Coronary artery (tissue), 2 donors: ENCODE data around the gene PPM1B.

Experiments used
- DNase-seq: peaks from one replicate; pipeline ENCODE4 v3.0.0-alpha.2; 2017; ENCODE audit warnings: low spot score
- H3K27ac ChIP-seq, 2 donors: fragments of 200-600 bp; sonication (generic); one replicate each; pipeline ENCODE4 v1.5.1; 2016 to 2019
- H3K4me3 ChIP-seq: fragments of 200-600 bp; sonication (generic); 2 replicates; pipeline ENCODE4 v1.5.1; 2016; ENCODE audit warnings: mild to moderate bottlenecking, moderate library complexity
- TF ChIP-seq, protein P1 (sequence below): fragments of 200-600 bp; sonication (generic); IDR thresholded peaks from one replicate; pipeline ENCODE4 v1.5.1; 2019; ENCODE audit warnings: antibody characterized with exemption

The PPM1B gene

DNA sequence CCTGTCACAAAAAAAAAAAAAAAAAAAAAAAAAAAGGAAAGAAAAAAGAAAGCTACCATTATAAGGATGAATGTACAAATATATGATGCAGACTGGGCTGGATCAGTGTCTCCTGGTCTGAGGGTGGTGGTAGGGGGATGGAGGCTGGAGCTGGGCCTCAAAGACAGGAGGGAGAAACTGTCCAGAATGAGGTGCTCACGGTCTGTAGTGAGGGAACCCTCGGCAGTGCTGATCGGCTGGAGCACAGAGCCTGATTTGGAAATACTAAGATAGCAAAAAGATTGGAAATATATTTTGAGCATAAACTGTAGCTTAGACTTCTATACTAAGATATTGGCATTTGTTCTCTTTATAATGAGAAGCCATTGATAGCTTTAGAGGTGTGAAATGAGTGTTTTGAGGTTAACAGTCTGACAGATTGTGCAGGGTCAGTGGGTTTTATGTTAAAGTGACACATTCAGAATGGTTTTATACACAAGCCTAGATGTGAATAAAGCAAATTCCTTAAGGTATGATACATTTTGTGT lies 98.7 kb downstream of the PPM1B start:
- TF ChIP-seq, protein P1, sequence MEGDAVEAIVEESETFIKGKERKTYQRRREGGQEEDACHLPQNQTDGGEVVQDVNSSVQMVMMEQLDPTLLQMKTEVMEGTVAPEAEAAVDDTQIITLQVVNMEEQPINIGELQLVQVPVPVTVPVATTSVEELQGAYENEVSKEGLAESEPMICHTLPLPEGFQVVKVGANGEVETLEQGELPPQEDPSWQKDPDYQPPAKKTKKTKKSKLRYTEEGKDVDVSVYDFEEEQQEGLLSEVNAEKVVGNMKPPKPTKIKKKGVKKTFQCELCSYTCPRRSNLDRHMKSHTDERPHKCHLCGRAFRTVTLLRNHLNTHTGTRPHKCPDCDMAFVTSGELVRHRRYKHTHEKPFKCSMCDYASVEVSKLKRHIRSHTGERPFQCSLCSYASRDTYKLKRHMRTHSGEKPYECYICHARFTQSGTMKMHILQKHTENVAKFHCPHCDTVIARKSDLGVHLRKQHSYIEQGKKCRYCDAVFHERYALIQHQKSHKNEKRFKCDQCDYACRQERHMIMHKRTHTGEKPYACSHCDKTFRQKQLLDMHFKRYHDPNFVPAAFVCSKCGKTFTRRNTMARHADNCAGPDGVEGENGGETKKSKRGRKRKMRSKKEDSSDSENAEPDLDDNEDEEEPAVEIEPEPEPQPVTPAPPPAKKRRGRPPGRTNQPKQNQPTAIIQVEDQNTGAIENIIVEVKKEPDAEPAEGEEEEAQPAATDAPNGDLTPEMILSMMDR, result no peak
- H3K27ac ChIP-seq, result peak overlapping the region; percentile 85 to 91
- no peak overlapping the region for H3K4me3 ChIP-seq
- DNase-seq, result no peak

DNA sequence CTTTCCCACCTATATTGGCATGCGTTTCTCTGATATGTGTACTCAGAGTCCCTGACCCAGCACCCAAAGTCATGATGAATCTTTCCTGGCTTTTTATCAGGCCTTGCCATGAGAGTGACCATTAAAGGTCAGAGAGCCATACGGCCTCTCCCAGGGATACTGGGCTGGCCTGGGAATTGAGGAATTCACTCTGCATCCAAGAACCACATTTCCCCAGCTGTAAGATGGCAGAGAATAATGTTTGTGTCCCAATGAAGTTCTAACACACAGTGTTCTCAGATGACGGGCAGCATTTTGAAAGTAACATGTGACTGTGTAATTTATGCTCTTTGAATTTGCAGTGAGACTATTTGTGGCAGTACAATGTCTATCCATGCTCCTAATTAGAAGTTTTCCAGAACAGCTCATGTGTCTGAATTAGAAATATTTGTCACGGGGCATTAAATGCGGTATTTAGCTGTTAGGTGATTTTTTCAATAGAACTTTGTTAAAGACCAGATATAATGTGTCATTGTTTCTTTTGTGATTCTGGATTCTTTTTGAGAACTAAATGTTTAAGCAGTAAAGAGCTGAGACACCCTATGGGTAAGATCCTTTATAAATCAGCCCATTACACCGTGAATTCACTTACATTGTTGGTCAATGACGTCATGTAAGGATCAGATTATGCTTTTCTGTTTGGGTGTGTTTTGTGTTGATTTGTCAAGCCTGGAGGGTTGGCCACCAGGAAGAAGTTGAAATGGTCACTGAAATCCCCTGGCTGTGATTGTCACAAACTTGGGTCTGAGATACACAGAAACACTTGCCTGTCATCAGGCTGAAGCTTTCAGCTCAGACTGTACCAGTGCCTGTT lies 99.3 kb downstream of the PPM1B start:
- TF ChIP-seq, protein P1, result no peak
- peak overlapping the region; percentile 32 for H3K4me3 ChIP-seq
- peak overlapping the region; percentile 85 to 91 for H3K27ac ChIP-seq
- DNase-seq, result peak; percentile 87

DNA sequence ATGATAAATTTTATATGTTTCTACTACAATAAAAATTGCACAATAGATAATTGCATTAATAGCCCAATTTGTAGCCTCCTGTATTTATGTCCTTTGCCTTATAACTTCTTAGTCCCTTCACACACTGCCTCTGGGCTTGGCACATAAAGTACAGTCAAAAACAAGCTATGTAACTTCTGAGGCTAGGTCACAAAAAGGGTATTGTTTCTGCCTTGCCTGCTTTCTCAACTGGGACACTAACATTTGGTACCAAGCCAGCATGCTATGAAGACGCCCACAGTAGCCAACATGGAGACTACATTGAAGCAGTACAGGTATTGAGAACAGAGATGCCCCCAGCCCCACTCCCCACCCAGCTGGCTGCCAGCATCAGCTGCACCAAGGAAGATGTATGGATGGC lies 101.2 kb downstream of the PPM1B start:
- TF ChIP-seq, protein P1, result no peak
- no peak for DNase-seq
- H3K27ac ChIP-seq, result peak overlapping the region in 1 of 2 donors; percentile 47
- no peak overlapping the region for H3K4me3 ChIP-seq

DNA sequence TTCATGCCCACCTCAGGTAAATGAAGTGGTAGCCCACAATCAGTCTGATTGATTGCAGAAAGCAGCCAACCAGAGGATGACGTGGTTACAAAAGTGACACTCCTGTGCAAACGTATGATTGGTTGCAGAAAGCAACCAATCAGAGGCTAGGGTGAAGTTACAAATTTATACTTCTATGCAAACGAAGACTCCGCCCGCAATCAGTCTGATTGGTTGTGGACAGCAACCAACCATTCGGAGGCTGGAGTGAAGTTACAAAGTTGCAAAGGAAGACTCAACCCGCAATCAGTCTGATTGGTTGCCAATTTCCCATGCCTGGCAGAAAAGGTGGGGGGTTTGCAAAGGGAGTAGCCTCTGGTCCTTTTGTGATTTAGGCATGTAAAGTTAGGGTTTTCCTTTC lies 102.6 kb downstream of the PPM1B start:
- TF ChIP-seq, protein P1, result no peak
- H3K27ac ChIP-seq, result no peak overlapping the region
- no peak for DNase-seq
- H3K4me3 ChIP-seq, result no peak overlapping the region

DNA sequence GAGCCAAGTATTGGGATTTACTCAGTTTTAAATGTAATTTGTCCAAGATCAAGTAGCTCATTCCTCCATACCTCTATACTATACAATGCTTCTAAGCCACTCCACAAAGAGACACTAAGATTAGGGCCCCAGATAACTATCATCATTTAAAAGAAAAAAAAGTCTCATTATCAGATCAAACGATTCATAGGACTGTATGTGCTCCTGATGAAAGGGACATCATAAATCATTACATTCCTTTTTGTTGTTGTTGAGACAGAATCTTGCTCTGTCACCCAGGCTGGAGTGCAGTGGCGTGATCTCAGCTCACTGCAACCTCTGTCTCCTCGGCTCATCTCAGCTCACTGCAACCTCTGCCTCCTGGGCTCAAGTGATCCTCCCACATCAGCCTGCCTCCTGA lies 104.4 kb downstream of the PPM1B start:
- TF ChIP-seq, protein P1, result no peak
- no peak for DNase-seq
- Histone ChIP-seq H3K27ac (no peak overlapping the region), H3K4me3 (no peak overlapping the region)

DNA sequence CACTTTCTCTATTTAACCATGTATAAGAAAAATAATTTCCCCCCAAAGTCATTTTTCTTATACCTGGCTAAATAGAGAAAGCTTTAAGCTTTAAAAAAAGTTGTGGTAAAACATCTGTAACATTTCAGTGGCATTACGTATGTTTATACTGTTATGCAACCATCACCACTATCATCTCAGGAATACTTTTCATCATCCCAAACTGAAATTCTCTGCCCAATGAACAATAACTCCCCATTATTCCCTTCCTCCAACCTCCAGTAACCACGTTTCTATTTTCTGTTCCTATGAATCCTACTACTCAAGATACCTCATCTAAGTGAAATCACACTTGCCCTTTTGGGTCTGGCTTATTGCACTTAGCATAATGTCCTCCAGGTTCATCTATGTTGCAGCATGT lies 104.9 kb downstream of the PPM1B start:
- no peak for DNase-seq
- TF ChIP-seq, protein P1, result no peak
- Histone ChIP-seq H3K4me3 (no peak overlapping the region), H3K27ac (no peak overlapping the region)

DNA sequence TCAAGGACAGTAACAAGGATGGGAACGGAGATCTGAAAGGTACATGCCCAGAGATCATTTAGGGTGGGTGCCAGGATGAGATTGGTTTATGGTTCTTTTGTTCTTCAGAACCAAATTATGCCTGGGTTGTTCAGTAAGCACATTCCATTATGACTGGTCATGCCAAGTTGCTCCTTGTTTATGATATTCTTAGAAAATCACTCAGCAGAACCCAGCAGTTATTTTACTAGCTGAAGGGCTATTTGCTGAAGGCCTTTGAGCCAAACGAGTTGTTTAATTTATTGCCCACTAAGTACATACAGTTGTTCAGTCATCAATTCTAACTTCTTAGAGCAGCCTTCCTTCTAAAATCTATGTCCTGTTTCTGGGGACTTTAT lies 107.2 kb downstream of the PPM1B start:
- Histone ChIP-seq H3K27ac (peak overlapping the region; percentile 15 to 72), H3K4me3 (no peak overlapping the region)
- DNase-seq, result no peak
- TF ChIP-seq, protein P1, result no peak
